SU-DHL-6 (cell line): Measurements from ENCODE around the gene PPM1L.

ENCODE experiments used
- EZH2phosphoT487 ChIP-seq: fragments of 200-600 bp; sonication (generic), shearing (Covaris generic); conservative IDR thresholded peaks from 2 replicates; pipeline ENCODE4 v1.6.1; 2018; ENCODE audit warnings: mild to moderate bottlenecking, antibody characterized with exemption, low read length, moderate library complexity, mixed read lengths
- TF ChIP-seq, protein P1 (sequence below): fragments of 200-600 bp; sonication (generic); IDR thresholded peaks from one replicate; pipeline ENCODE4 v1.5.1; 2017; ENCODE audit warnings: antibody characterized with exemption, mild to moderate bottlenecking, low read length, moderate library complexity; ENCODE audit not compliant: insufficient read depth, poor library complexity, severe bottlenecking

DNA sequence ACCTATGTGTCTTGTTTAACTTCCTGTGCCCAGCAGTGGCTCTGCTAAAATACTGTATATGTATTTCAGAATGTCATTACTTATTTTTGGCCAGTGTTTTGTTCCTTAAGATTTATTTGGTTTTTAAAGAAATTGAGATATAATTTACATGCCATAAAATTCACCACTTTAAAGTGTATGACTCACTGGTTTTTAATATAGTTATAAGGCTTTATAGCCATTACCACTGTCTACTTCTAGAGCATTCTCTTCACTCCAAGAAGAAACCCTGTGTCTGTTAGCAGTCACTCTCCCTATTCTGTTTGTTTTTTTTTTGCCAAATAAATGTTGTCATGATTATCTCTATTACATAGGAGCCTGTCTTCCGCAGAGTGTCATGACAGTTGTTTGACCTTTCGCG lies 25.8 kb downstream of the PPM1L start:
- TF ChIP-seq, protein P1, sequence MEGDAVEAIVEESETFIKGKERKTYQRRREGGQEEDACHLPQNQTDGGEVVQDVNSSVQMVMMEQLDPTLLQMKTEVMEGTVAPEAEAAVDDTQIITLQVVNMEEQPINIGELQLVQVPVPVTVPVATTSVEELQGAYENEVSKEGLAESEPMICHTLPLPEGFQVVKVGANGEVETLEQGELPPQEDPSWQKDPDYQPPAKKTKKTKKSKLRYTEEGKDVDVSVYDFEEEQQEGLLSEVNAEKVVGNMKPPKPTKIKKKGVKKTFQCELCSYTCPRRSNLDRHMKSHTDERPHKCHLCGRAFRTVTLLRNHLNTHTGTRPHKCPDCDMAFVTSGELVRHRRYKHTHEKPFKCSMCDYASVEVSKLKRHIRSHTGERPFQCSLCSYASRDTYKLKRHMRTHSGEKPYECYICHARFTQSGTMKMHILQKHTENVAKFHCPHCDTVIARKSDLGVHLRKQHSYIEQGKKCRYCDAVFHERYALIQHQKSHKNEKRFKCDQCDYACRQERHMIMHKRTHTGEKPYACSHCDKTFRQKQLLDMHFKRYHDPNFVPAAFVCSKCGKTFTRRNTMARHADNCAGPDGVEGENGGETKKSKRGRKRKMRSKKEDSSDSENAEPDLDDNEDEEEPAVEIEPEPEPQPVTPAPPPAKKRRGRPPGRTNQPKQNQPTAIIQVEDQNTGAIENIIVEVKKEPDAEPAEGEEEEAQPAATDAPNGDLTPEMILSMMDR = no peak
- no peak for TF ChIP-seq EZH2phosphoT487
